SK-N-SH (cell line): ENCODE data around the gene ACSL6. TPM values are rescaled to one million over a fixed set of nuclear protein-coding genes. Genes with fewer than 3 reads are reported as not detected.

Source experiments
- CTCF ChIA-PET: fragments of 300-600, 350-600 bp; formaldehyde crosslinking; extraction: SDS; loops from one replicate; lab custom pipeline; 2021; lab: Yijun Ruan, JAX
- POLR2A ChIA-PET: fragments of 350-600 bp; sonication (Branson Sonifier 250); formaldehyde crosslinking; extraction: SDS; loops from one replicate; lab custom pipeline; 2020; ENCODE audit warnings: antibody characterized with exemption, inconsistent platforms; lab: Yijun Ruan, JAX
- DNase-seq: peaks from one replicate; pipeline ENCODE4 v3.0.0; 2012
- H2AFZ ChIP-seq: fragments of 200-600 bp; sonication (generic); 2 replicates; pipeline ENCODE4 v1.8.1; 2016; ENCODE audit warnings: antibody characterized with exemption, mild to moderate bottlenecking, low read depth
- H3F3A ChIP-seq: fragments of 200-600 bp; sonication (generic); replicated peaks from 2 replicates; pipeline ENCODE3; 2016; ENCODE audit warnings: antibody characterized with exemption, mild to moderate bottlenecking; ENCODE audit not compliant: insufficient read depth
- H3K27ac ChIP-seq, 2 experiments: fragments of 200-500 bp in 1 of 2; fragments of 200-600 bp in 1 of 2; sonication (Bioruptor generic) in 1 of 2; sonication (generic), shearing (Covaris generic) in 1 of 2; 2 replicates each; pipeline versions ENCODE4 v1.5.1 to v1.6.1; 2014 to 2016; ENCODE audit warnings: low read depth in 2 of 2, inconsistent platforms in 1 of 2, low read length in 1 of 2, mild to moderate bottlenecking in 1 of 2, mixed read lengths in 1 of 2
- H3K27me3 ChIP-seq: fragments of 200-600 bp; sonication (generic), shearing (Covaris generic); 2 replicates; pipeline ENCODE4 v1.6.1; 2016; ENCODE audit warnings: mixed run types; ENCODE audit not compliant: insufficient read depth
- H3K36me3 ChIP-seq, 2 experiments: fragments of 200-500 bp in 1 of 2; fragments of 200-600 bp in 1 of 2; sonication (Bioruptor generic) in 1 of 2; sonication (generic) in 1 of 2; replicated peaks in 1 of 2; 2 replicates each; pipeline versions ENCODE3 to v1.5.1; 2014 to 2016; ENCODE audit warnings: low read length in 1 of 2, mild to moderate bottlenecking in 1 of 2; ENCODE audit not compliant: insufficient read depth in 2 of 2, control insufficient read depth in 1 of 2
- H3K4me1 ChIP-seq, 2 experiments: fragments of 200-500 bp in 1 of 2; fragments of 200-600 bp in 1 of 2; sonication (Bioruptor generic) in 1 of 2; sonication (generic), shearing (Covaris generic) in 1 of 2; 2 replicates each; pipeline versions ENCODE4 v1.5.1 to v1.6.1; 2014 to 2016; ENCODE audit warnings: low read depth in 1 of 2, low read length in 1 of 2, mixed run types in 1 of 2; ENCODE audit not compliant: insufficient read depth in 2 of 2, control insufficient read depth in 1 of 2
- H3K4me2 ChIP-seq: fragments of 200-600 bp; sonication (generic), shearing (Covaris generic); 2 replicates; pipeline ENCODE4 v1.6.1; 2017; ENCODE audit warnings: mixed run types
- H3K4me3 ChIP-seq, 2 experiments: fragments of 200-500 bp in 1 of 2; fragments of 200-600 bp in 1 of 2; sonication (Bioruptor generic) in 1 of 2; sonication (generic), shearing (Covaris generic) in 1 of 2; 2 replicates each; pipeline versions ENCODE4 v1.5.1 to v1.8.1; 2014 to 2016; ENCODE audit warnings: low read depth in 2 of 2, inconsistent platforms in 1 of 2, low read length in 1 of 2, mild to moderate bottlenecking in 1 of 2, mixed read lengths in 1 of 2, moderate library complexity in 1 of 2
- H3K79me2 ChIP-seq: fragments of 200-600 bp; sonication (generic); 2 replicates; pipeline ENCODE4 v1.8.1; 2017; ENCODE audit warnings: mild to moderate bottlenecking; ENCODE audit not compliant: insufficient read depth
- H3K9ac ChIP-seq: fragments of 200-600 bp; sonication (generic); 2 replicates; pipeline ENCODE4 v1.6.1; 2017; ENCODE audit warnings: mixed run types
- H3K9me2 ChIP-seq: fragments of 200-600 bp; sonication (generic); 2 replicates; pipeline ENCODE4 v1.6.1; 2017; ENCODE audit warnings: mixed run types
- H3K9me3 ChIP-seq: fragments of 200-600 bp; sonication (generic); 2 replicates; pipeline ENCODE4 v1.6.1; 2017; ENCODE audit warnings: mixed run types, mild to moderate bottlenecking, moderate library complexity
- H4K20me1 ChIP-seq: fragments of 200-600 bp; sonication (generic); 2 replicates; pipeline ENCODE4 v1.6.1; 2017; ENCODE audit warnings: mild to moderate bottlenecking, mixed run types; ENCODE audit not compliant: insufficient read depth
- CHD2 ChIP-seq: fragments of 150-350 bp; IDR thresholded peaks from 2 replicates; pipeline ENCODE4 v1.6.1; 2018; ENCODE audit warnings: low read length; ENCODE audit not compliant: partially characterized antibody
- EP300 ChIP-seq, 2 experiments: IDR thresholded peaks; 2 replicates each; pipeline versions ENCODE4 v1.4.0 to v1.6.1; 2012; ENCODE audit warnings: borderline replicate concordance in 1 of 2, low read depth in 1 of 2, low read length in 1 of 2
- FOSL2 ChIP-seq: IDR thresholded peaks from 2 replicates; pipeline ENCODE4 v1.4.0; 2012; ENCODE audit warnings: low read depth, mild to moderate bottlenecking, moderate library complexity, borderline replicate concordance
- NFIC ChIP-seq: IDR thresholded peaks from 2 replicates; pipeline ENCODE4 v1.4.0; 2012; ENCODE audit warnings: borderline replicate concordance
- POLR2AphosphoS5 ChIP-seq: IDR thresholded peaks from 2 replicates; pipeline ENCODE4 v1.6.1; 2012; ENCODE audit warnings: low read depth, low read length
- RCOR1 ChIP-seq: fragments of 150-350 bp; IDR thresholded peaks from 2 replicates; pipeline ENCODE4 v1.6.1; 2017; ENCODE audit warnings: antibody characterized with exemption, low read length
- RXRA ChIP-seq: IDR thresholded peaks from 2 replicates; pipeline ENCODE4 v1.4.0; 2012; ENCODE audit warnings: low read depth, mild to moderate bottlenecking, borderline replicate concordance
- SIN3A ChIP-seq: IDR thresholded peaks from 2 replicates; pipeline ENCODE4 v1.6.1; 2012; ENCODE audit warnings: low read depth, mild to moderate bottlenecking, low read length, moderate library complexity, borderline replicate concordance
- SMC3 ChIP-seq: IDR thresholded peaks from 2 replicates; pipeline ENCODE4 v1.6.1; 2012; ENCODE audit warnings: low read depth, low read length, improper control_type of control experiment
- TAF1 ChIP-seq: IDR thresholded peaks from 2 replicates; pipeline ENCODE4 v1.6.1; 2012; ENCODE audit warnings: low read depth, mild to moderate bottlenecking, low read length, moderate library complexity, borderline replicate concordance
- TCF12 ChIP-seq: IDR thresholded peaks from 2 replicates; pipeline ENCODE4 v1.4.0; 2012
- WGBS: methylation state at CpG from one replicate; pipeline ENCODE4 v1.1.6; 2017; ENCODE audit warnings: low lambda C conversion rate; 5-methylcytosine and 5-hydroxymethylcytosine counted together
- polyA plus RNA-seq, 3 experiments: library from polyadenylated mRNA; depleted of rRNA; stranded (reverse); fragments of >200 nt; gene quantifications; 2 replicates each; pipeline ENCODE4 v1.2.3, GENCODE V29; 2012
- TF ChIP-seq, protein P1 (sequence below): IDR thresholded peaks from 2 replicates; pipeline ENCODE4 v1.6.1; 2012; ENCODE audit warnings: mild to moderate bottlenecking, low read depth, low read length, moderate library complexity
- TF ChIP-seq, protein P2 (sequence below): IDR thresholded peaks from 2 replicates; pipeline ENCODE4 v1.4.0; 2012; ENCODE audit warnings: low read depth
- TF ChIP-seq, protein P3 (sequence below): fragments of 150-350 bp; IDR thresholded peaks from 2 replicates; pipeline ENCODE4 v1.6.1; 2017; ENCODE audit warnings: antibody characterized with exemption, low read length, low read depth, borderline replicate concordance
- TF ChIP-seq, protein P4 (sequence below): IDR thresholded peaks from 2 replicates; pipeline ENCODE4 v1.4.0; 2012; ENCODE audit warnings: low read depth, borderline replicate concordance
- TF ChIP-seq, protein P5 (sequence below): fragments of 200-600 bp; sonication (generic); IDR thresholded peaks from 2 replicates; pipeline ENCODE4 v1.6.1; 2017; ENCODE audit warnings: antibody characterized with exemption, mild to moderate bottlenecking, moderate library complexity
- TF ChIP-seq, protein P6 (sequence below): fragments of 150-350 bp; IDR thresholded peaks from 2 replicates; pipeline ENCODE4 v1.6.1; 2016; ENCODE audit warnings: mild to moderate bottlenecking, low read depth, low read length

The ACSL6 gene
- polyA plus RNA-seq, 1 of the 3 experiments (the other 2 are of a cell fraction): 0.46 TPM

DNA sequence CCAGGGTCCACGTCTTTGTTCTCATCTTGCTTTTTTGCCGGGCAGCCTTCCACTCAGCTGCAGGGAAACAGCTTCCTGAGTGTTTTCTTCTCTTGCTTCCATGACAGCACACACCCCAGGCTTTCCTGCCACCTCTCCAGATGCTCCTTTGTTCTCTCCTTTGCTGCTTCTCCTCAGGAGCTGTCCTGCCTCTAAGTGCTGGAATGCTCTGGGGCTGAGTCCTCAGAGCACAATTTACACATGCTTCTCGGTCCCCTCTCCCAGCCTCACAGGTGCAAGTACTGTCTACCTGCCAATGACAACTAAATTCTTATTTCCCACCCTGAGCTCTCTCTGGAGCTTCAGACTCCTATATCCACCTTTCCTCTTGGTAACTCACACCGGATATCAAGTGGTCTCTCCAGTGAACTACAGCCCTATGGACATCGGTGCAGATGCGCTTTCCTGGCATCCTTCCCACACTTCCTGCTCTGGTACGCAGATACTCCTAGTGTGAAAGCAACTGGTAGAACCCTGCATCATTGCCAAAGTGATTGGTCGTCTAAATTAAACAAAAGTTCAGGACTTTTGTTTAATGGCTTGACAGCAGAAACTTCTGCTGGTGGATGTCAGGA, 13.4 kb upstream of the ACSL6 start:
- H3K27me3 ChIP-seq: no peaks in the 10 kb centered on the region
- H3K79me2 ChIP-seq: no peaks in the 10 kb centered on the region
- 49% methylated on average over 8 of the region's 8 CpGs for WGBS
- no peaks in the 10 kb centered on the region for H3K9me2 ChIP-seq
- ChIA-PET POLR2A (no interaction called here), CTCF (interaction anchor here (0.9 to 1.8 kb wide), 2 partner anchors 17 to 38 kb away, joined by 3 to 7 read pairs; no protein-coding TSS in a partner anchor)
- H3K9me3 ChIP-seq: no peaks in the 10 kb centered on the region
- H3K4me2 ChIP-seq: no peak overlapping the region
- DNase-seq: peak; percentile 37
- no peaks in the 10 kb centered on the region for H3K36me3 ChIP-seq
- TF ChIP-seq NFIC (no peak), FOSL2 (no peak)
- TF ChIP-seq, protein P1, sequence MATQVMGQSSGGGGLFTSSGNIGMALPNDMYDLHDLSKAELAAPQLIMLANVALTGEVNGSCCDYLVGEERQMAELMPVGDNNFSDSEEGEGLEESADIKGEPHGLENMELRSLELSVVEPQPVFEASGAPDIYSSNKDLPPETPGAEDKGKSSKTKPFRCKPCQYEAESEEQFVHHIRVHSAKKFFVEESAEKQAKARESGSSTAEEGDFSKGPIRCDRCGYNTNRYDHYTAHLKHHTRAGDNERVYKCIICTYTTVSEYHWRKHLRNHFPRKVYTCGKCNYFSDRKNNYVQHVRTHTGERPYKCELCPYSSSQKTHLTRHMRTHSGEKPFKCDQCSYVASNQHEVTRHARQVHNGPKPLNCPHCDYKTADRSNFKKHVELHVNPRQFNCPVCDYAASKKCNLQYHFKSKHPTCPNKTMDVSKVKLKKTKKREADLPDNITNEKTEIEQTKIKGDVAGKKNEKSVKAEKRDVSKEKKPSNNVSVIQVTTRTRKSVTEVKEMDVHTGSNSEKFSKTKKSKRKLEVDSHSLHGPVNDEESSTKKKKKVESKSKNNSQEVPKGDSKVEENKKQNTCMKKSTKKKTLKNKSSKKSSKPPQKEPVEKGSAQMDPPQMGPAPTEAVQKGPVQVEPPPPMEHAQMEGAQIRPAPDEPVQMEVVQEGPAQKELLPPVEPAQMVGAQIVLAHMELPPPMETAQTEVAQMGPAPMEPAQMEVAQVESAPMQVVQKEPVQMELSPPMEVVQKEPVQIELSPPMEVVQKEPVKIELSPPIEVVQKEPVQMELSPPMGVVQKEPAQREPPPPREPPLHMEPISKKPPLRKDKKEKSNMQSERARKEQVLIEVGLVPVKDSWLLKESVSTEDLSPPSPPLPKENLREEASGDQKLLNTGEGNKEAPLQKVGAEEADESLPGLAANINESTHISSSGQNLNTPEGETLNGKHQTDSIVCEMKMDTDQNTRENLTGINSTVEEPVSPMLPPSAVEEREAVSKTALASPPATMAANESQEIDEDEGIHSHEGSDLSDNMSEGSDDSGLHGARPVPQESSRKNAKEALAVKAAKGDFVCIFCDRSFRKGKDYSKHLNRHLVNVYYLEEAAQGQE: peak; percentile 87
- H3K9ac ChIP-seq: no peak overlapping the region
- no peaks in the 10 kb centered on the region for H4K20me1 ChIP-seq
- H3K4me3 ChIP-seq: no peak overlapping the region
- H3F3A ChIP-seq: no peaks in the 10 kb centered on the region
- peaks cover 0 to 2% of the 10 kb centered on the region in 2 experiments; a peak in 1 of 4 replicates for H3K4me1 ChIP-seq
- no peak overlapping the region for H2AFZ ChIP-seq
- no peak overlapping the region for H3K27ac ChIP-seq

DNA sequence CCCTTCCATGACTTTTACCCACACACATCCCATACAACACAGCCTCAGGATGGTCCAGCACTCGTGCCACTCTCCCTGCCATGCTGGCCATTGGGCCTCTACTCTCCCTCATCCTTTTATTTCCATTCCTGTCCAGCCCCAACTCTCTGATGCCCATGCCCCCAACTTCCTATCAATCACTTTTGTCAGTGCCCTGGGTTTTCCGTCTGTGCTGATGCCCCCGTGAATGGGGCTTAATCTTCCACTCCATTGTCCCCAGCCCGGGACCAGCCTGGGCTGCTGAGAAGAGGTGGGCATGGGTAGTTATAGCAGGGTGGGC, 12.6 kb upstream of the ACSL6 start:
- Histone ChIP-seq H3K4me1 (peaks cover 0 to 2% of the 10 kb centered on the region in 2 experiments; a peak in 1 of 4 replicates), H2AFZ (no peak overlapping the region), H3K9ac (no peak overlapping the region), H3K27ac (no peak overlapping the region), H3K79me2 (no peaks in the 10 kb centered on the region), H3K4me3 (no peak overlapping the region), H4K20me1 (no peaks in the 10 kb centered on the region), H3K4me2 (no peak overlapping the region), H3K9me2 (no peaks in the 10 kb centered on the region), H3K27me3 (no peaks in the 10 kb centered on the region), H3K9me3 (no peaks in the 10 kb centered on the region), H3K36me3 (no peaks in the 10 kb centered on the region), H3F3A (no peaks in the 10 kb centered on the region)
- ChIA-PET POLR2A (no interaction called here), CTCF (interaction anchor here (1.8 kb wide), 1 partner anchor 16 kb away, joined by 7 read pairs; no protein-coding TSS in a partner anchor)
- DNase-seq: no peak
- 26% methylated on average over 4 of the region's 4 CpGs for WGBS
- TF ChIP-seq RCOR1 (no peak), POLR2AphosphoS5 (no peak), SMC3 (no peak), TCF12 (no peak), SIN3A (no peak), CHD2 (no peak), RXRA (no peak), TAF1 (no peak), EP300 (IDR thresholded peaks at IDR 0.05; ENCODE audit: borderline replicate concordance in 1 of 2, low read depth in 1 of 2, low read length in 1 of 2) (no peak)
- TF ChIP-seq, protein P2, sequence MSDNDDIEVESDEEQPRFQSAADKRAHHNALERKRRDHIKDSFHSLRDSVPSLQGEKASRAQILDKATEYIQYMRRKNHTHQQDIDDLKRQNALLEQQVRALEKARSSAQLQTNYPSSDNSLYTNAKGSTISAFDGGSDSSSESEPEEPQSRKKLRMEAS: no peak
- TF ChIP-seq, protein P3, sequence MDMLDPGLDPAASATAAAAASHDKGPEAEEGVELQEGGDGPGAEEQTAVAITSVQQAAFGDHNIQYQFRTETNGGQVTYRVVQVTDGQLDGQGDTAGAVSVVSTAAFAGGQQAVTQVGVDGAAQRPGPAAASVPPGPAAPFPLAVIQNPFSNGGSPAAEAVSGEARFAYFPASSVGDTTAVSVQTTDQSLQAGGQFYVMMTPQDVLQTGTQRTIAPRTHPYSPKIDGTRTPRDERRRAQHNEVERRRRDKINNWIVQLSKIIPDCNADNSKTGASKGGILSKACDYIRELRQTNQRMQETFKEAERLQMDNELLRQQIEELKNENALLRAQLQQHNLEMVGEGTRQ: no peak
- TF ChIP-seq, protein P4, sequence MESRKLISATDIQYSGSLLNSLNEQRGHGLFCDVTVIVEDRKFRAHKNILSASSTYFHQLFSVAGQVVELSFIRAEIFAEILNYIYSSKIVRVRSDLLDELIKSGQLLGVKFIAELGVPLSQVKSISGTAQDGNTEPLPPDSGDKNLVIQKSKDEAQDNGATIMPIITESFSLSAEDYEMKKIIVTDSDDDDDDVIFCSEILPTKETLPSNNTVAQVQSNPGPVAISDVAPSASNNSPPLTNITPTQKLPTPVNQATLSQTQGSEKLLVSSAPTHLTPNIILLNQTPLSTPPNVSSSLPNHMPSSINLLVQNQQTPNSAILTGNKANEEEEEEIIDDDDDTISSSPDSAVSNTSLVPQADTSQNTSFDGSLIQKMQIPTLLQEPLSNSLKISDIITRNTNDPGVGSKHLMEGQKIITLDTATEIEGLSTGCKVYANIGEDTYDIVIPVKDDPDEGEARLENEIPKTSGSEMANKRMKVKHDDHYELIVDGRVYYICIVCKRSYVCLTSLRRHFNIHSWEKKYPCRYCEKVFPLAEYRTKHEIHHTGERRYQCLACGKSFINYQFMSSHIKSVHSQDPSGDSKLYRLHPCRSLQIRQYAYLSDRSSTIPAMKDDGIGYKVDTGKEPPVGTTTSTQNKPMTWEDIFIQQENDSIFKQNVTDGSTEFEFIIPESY: no peak
- TF ChIP-seq, protein P5, sequence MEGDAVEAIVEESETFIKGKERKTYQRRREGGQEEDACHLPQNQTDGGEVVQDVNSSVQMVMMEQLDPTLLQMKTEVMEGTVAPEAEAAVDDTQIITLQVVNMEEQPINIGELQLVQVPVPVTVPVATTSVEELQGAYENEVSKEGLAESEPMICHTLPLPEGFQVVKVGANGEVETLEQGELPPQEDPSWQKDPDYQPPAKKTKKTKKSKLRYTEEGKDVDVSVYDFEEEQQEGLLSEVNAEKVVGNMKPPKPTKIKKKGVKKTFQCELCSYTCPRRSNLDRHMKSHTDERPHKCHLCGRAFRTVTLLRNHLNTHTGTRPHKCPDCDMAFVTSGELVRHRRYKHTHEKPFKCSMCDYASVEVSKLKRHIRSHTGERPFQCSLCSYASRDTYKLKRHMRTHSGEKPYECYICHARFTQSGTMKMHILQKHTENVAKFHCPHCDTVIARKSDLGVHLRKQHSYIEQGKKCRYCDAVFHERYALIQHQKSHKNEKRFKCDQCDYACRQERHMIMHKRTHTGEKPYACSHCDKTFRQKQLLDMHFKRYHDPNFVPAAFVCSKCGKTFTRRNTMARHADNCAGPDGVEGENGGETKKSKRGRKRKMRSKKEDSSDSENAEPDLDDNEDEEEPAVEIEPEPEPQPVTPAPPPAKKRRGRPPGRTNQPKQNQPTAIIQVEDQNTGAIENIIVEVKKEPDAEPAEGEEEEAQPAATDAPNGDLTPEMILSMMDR: no peak
- TF ChIP-seq, protein P6, sequence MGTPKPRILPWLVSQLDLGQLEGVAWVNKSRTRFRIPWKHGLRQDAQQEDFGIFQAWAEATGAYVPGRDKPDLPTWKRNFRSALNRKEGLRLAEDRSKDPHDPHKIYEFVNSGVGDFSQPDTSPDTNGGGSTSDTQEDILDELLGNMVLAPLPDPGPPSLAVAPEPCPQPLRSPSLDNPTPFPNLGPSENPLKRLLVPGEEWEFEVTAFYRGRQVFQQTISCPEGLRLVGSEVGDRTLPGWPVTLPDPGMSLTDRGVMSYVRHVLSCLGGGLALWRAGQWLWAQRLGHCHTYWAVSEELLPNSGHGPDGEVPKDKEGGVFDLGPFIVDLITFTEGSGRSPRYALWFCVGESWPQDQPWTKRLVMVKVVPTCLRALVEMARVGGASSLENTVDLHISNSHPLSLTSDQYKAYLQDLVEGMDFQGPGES: no peak
